HEK293 (cell line): Measurements from ENCODE around the gene P3H4.

Experiments
- BCL11A ChIP-seq: fragments of 450-650 bp; formaldehyde crosslinking; IDR thresholded peaks from 2 replicates; pipeline ENCODE4 v1.5.1; 2016; ENCODE audit warnings: low read depth, missing biosample characterization, missing genetic modification characterization
- EGR2 ChIP-seq: fragments of 450-650 bp; formaldehyde crosslinking; IDR thresholded peaks from 2 replicates; pipeline ENCODE4 v1.5.1; 2016; ENCODE audit warnings: low read depth, missing biosample characterization, missing genetic modification characterization
- GFI1B ChIP-seq: fragments of 450-650 bp; formaldehyde crosslinking; IDR thresholded peaks from 2 replicates; pipeline ENCODE4 v1.5.1; 2016; ENCODE audit warnings: missing biosample characterization, missing genetic modification characterization
- OVOL3 ChIP-seq: fragments of 450-650 bp; formaldehyde crosslinking; IDR thresholded peaks from 2 replicates; pipeline ENCODE4 v1.5.1; 2016; ENCODE audit warnings: missing biosample characterization, missing genetic modification characterization
- WT1 ChIP-seq: fragments of 450-650 bp; formaldehyde crosslinking; IDR thresholded peaks from 2 replicates; pipeline ENCODE4 v1.5.1; 2016; ENCODE audit warnings: missing biosample characterization, missing genetic modification characterization
- YY1 ChIP-seq: fragments of 450-650 bp; formaldehyde crosslinking; IDR thresholded peaks from 2 replicates; pipeline ENCODE4 v1.5.1; 2018; ENCODE audit warnings: missing biosample characterization, missing genetic modification characterization
- ZBTB8A ChIP-seq: fragments of 450-650 bp; formaldehyde crosslinking; IDR thresholded peaks from 2 replicates; pipeline ENCODE4 v1.5.1; 2016; ENCODE audit warnings: missing biosample characterization, missing genetic modification characterization
- ZEB2 ChIP-seq: fragments of 450-650 bp; formaldehyde crosslinking; IDR thresholded peaks from 2 replicates; pipeline ENCODE4 v1.5.1; 2016; ENCODE audit warnings: missing biosample characterization, missing genetic modification characterization
- ZIC2 ChIP-seq: fragments of 450-650 bp; formaldehyde crosslinking; IDR thresholded peaks from 2 replicates; pipeline ENCODE4 v1.5.1; 2016; ENCODE audit warnings: missing biosample characterization, missing genetic modification characterization
- ZNF112 ChIP-seq: fragments of 450-650 bp; formaldehyde crosslinking; IDR thresholded peaks from 2 replicates; pipeline ENCODE4 v1.5.0; 2017; ENCODE audit warnings: missing biosample characterization, missing genetic modification characterization
- ZNF132 ChIP-seq: fragments of 450-650 bp; formaldehyde crosslinking; IDR thresholded peaks from 2 replicates; pipeline ENCODE4 v1.5.1; 2017; ENCODE audit warnings: missing biosample characterization, missing genetic modification characterization, borderline replicate concordance
- ZNF146 ChIP-seq: fragments of 450-650 bp; formaldehyde crosslinking; IDR thresholded peaks from 2 replicates; pipeline ENCODE4 v1.5.1; 2016; ENCODE audit warnings: missing biosample characterization, missing genetic modification characterization
- ZNF175 ChIP-seq: fragments of 450-650 bp; formaldehyde crosslinking; IDR thresholded peaks from 2 replicates; pipeline ENCODE4 v1.5.1; 2016; ENCODE audit warnings: missing biosample characterization, missing genetic modification characterization
- ZNF2 ChIP-seq: fragments of 450-650 bp; formaldehyde crosslinking; IDR thresholded peaks from 2 replicates; pipeline ENCODE4 v1.5.1; 2016; ENCODE audit warnings: missing biosample characterization, missing genetic modification characterization
- ZNF211 ChIP-seq: fragments of 450-650 bp; formaldehyde crosslinking; IDR thresholded peaks from 2 replicates; pipeline ENCODE4 v1.5.1; 2016; ENCODE audit warnings: low read depth, missing biosample characterization, missing genetic modification characterization
- ZNF292 ChIP-seq: fragments of 450-650 bp; formaldehyde crosslinking; IDR thresholded peaks from 2 replicates; pipeline ENCODE4 v1.5.1; 2016; ENCODE audit warnings: low read depth, missing biosample characterization, missing genetic modification characterization, borderline replicate concordance
- ZNF529 ChIP-seq: fragments of 450-650 bp; formaldehyde crosslinking; IDR thresholded peaks from 2 replicates; pipeline ENCODE4 v1.5.1; 2017; ENCODE audit warnings: missing genetic modification characterization, missing biosample characterization; ENCODE audit not compliant: insufficient replicate concordance
- ZNF561 ChIP-seq: fragments of 450-650 bp; IDR thresholded peaks from 2 replicates; pipeline ENCODE4 v1.5.1; 2018; ENCODE audit warnings: missing biosample characterization, missing genetic modification characterization, borderline replicate concordance
- ZNF610 ChIP-seq: fragments of 450-650 bp; formaldehyde crosslinking; IDR thresholded peaks from 2 replicates; pipeline ENCODE4 v1.5.1; 2016; ENCODE audit warnings: missing biosample characterization, missing genetic modification characterization, borderline replicate concordance
- ZNF664 ChIP-seq: fragments of 450-650 bp; formaldehyde crosslinking; IDR thresholded peaks from 2 replicates; pipeline ENCODE4 v1.5.1; 2016; ENCODE audit warnings: missing biosample characterization, missing genetic modification characterization
- ZNF670 ChIP-seq: fragments of 450-650 bp; formaldehyde crosslinking; IDR thresholded peaks from 2 replicates; pipeline ENCODE4 v1.5.1; 2016; ENCODE audit warnings: missing biosample characterization, missing genetic modification characterization, low read depth
- ZNF776 ChIP-seq: fragments of 450-650 bp; formaldehyde crosslinking; IDR thresholded peaks from 2 replicates; pipeline ENCODE4 v1.5.0; 2017; ENCODE audit warnings: missing biosample characterization, missing genetic modification characterization, borderline replicate concordance
- ZNF777 ChIP-seq: fragments of 450-650 bp; formaldehyde crosslinking; IDR thresholded peaks from 2 replicates; pipeline ENCODE4 v1.5.1; 2017; ENCODE audit warnings: missing biosample characterization, missing genetic modification characterization, borderline replicate concordance
- TF ChIP-seq, protein P1 (sequence below): fragments of 450-650 bp; formaldehyde crosslinking; IDR thresholded peaks from 2 replicates; pipeline ENCODE4 v1.5.1; 2016; ENCODE audit warnings: missing biosample characterization, missing genetic modification characterization
- TF ChIP-seq, protein P2 (sequence below): fragments of 450-650 bp; IDR thresholded peaks from 2 replicates; pipeline ENCODE4 v1.5.1; 2018; ENCODE audit warnings: missing biosample characterization, missing genetic modification characterization
- TF ChIP-seq, protein P3 (sequence below): fragments of 450-650 bp; formaldehyde crosslinking; IDR thresholded peaks from 2 replicates; pipeline ENCODE4 v1.5.1; 2016; ENCODE audit warnings: missing biosample characterization, missing genetic modification characterization
- TF ChIP-seq, protein P4 (sequence below): fragments of 450-650 bp; formaldehyde crosslinking; IDR thresholded peaks from 2 replicates; pipeline ENCODE4; 2016; ENCODE audit warnings: missing biosample characterization, missing genetic modification characterization
- TF ChIP-seq, protein P5 (sequence below): fragments of 450-650 bp; formaldehyde crosslinking; IDR thresholded peaks from 2 replicates; pipeline ENCODE4 v1.5.1; 2017; ENCODE audit warnings: missing biosample characterization, missing genetic modification characterization
- TF ChIP-seq, protein P6 (sequence below): fragments of 450-650 bp; formaldehyde crosslinking; IDR thresholded peaks from 2 replicates; pipeline ENCODE4 v1.5.1; 2016; ENCODE audit warnings: missing biosample characterization, missing genetic modification characterization

Gene P3H4

DNA sequence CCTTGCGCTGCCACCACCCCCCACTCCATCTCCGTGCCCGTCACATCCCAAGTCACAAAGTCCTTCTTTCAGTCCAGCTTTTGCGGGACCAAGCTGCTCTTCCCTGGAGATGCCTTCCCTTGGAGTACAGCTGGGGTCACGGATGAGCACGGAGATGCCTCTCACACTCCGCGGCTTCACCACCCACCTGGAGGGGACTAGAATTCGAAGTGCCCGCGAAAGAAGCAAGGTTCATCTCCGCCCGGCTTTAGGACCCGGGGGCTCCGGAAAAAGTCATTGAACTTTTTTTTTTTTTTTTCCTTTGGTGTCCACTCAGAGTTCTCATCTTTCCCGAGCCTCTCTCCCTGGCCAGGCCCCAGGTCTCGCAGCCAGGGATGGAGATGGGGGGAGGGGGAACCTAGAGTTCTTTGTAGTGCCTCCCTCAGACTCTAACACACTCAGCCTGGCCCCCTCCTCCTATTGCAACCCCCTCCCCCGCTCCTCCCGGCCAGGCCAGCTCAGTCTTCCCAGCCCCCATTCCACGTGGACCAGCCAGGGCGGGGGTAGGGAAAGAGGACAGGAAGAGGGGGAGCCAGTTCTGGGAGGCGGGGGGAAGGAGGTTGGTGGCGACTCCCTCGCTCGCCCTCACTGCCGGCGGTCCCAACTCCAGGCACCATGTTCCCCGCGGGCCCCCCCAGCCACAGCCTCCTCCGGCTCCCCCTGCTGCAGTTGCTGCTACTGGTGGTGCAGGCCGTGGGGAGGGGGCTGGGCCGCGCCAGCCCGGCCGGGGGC, 817 bp upstream of the P3H4 start, which contains the start of gene FKBP10 (continued):
- TF ChIP-seq, protein P1, sequence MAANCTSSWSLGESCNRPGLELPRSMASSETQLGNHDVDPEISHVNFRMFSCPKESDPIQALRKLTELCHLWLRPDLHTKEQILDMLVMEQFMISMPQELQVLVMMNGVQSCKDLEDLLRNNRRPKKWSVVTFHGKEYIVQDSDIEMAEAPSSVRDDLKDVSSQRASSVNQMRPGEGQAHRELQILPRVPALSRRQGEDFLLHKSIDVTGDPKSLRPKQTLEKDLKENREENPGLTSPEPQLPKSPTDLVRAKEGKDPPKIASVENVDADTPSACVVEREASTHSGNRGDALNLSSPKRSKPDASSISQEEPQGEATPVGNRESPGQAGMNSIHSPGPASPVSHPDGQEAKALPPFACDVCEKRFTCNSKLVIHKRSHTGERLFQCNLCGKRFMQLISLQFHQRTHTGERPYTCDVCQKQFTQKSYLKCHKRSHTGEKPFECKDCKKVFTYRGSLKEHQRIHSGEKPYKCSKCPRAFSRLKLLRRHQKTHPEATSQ (tag by site-specific recombination) = peak; percentile 37; the same call in 1 of the 2 replicates
- TF ChIP-seq ZNF175 (tag by site-specific recombination) (no peak), ZNF146 (tag by site-specific recombination) (no peak; the same call in 1 of the 2 replicates), EGR2 (peak; percentile 43), WT1 (0 out of 2 replicates have a peak, but pooled peaks have one; percentile 33), YY1 (tag by site-specific recombination) (no peak), ZNF777 (peak; percentile 95), ZNF529 (tag by site-specific recombination) (no peak), ZNF664 (tag by site-specific recombination) (no peak), ZNF561 (tag by site-specific recombination) (peak; percentile 20; the same call in 1 of the 2 replicates), OVOL3 (tag by site-specific recombination) (0 out of 2 replicates have a peak, but pooled peaks have one; percentile 16), ZNF610 (peak; percentile 59; the same call in 1 of the 2 replicates), GFI1B (tag by site-specific recombination) (no peak), BCL11A (tag by site-specific recombination) (peak; percentile 93; the same call in 1 of the 2 replicates), ZBTB8A (0 out of 2 replicates have a peak, but pooled peaks have one; percentile 63), ZNF132 (tag by site-specific recombination) (no peak), ZNF112 (tag by site-specific recombination) (no peak), ZEB2 (tag by site-specific recombination) (peak; percentile 95), ZIC2 (tag by site-specific recombination) (peak; percentile 75), ZNF776 (tag by site-specific recombination) (no peak), ZNF292 (no peak), ZNF211 (tag by site-specific recombination) (no peak), ZNF2 (tag by site-specific recombination) (peak; percentile 62), ZNF670 (tag by site-specific recombination) (no peak)
- TF ChIP-seq, protein P2, sequence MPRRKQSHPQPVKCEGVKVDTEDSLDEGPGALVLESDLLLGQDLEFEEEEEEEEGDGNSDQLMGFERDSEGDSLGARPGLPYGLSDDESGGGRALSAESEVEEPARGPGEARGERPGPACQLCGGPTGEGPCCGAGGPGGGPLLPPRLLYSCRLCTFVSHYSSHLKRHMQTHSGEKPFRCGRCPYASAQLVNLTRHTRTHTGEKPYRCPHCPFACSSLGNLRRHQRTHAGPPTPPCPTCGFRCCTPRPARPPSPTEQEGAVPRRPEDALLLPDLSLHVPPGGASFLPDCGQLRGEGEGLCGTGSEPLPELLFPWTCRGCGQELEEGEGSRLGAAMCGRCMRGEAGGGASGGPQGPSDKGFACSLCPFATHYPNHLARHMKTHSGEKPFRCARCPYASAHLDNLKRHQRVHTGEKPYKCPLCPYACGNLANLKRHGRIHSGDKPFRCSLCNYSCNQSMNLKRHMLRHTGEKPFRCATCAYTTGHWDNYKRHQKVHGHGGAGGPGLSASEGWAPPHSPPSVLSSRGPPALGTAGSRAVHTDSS (tag by site-specific recombination) = no peak
- TF ChIP-seq, protein P3, sequence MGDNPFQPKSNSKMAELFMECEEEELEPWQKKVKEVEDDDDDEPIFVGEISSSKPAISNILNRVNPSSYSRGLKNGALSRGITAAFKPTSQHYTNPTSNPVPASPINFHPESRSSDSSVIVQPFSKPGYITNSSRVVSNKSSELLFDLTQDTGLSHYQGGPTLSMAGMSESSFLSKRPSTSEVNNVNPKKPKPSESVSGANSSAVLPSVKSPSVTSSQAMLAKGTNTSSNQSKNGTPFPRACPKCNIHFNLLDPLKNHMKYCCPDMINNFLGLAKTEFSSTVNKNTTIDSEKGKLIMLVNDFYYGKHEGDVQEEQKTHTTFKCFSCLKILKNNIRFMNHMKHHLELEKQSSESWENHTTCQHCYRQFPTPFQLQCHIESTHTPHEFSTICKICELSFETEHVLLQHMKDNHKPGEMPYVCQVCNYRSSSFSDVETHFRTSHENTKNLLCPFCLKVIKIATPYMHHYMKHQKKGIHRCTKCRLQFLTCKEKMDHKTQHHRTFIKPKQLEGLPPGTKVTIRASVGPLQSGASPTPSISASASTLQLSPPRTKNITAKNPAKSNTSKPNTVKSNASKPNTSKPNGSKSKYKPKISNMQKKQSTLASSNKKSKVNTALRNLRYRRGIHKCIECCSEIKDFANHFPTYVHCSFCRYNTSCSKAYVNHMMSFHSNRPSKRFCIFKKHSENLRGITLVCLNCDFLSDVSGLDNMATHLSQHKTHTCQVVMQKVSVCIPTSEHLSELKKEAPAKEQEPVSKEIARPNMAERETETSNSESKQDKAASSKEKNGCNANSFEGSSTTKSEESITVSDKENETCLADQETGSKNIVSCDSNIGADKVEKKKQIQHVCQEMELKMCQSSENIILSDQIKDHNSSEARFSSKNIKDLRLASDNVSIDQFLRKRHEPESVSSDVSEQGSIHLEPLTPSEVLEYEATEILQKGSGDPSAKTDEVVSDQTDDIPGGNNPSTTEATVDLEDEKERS (tag by site-specific recombination) = no peak
- TF ChIP-seq, protein P4, sequence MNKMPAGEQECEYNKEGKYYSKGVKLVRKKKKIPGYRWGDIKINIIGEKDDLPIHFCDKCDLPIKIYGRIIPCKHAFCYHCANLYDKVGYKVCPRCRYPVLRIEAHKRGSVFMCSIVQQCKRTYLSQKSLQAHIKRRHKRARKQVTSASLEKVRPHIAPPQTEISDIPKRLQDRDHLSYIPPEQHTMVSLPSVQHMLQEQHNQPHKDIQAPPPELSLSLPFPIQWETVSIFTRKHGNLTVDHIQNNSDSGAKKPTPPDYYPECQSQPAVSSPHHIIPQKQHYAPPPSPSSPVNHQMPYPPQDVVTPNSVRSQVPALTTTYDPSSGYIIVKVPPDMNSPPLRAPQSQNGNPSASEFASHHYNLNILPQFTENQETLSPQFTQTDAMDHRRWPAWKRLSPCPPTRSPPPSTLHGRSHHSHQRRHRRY = no peak
- TF ChIP-seq, protein P5, sequence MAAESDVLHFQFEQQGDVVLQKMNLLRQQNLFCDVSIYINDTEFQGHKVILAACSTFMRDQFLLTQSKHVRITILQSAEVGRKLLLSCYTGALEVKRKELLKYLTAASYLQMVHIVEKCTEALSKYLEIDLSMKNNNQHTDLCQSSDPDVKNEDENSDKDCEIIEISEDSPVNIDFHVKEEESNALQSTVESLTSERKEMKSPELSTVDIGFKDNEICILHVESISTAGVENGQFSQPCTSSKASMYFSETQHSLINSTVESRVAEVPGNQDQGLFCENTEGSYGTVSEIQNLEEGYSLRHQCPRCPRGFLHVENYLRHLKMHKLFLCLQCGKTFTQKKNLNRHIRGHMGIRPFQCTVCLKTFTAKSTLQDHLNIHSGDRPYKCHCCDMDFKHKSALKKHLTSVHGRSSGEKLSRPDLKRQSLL (tag by site-specific recombination) = 0 out of 2 replicates have a peak, but pooled peaks have one; percentile 7
- TF ChIP-seq, protein P6, sequence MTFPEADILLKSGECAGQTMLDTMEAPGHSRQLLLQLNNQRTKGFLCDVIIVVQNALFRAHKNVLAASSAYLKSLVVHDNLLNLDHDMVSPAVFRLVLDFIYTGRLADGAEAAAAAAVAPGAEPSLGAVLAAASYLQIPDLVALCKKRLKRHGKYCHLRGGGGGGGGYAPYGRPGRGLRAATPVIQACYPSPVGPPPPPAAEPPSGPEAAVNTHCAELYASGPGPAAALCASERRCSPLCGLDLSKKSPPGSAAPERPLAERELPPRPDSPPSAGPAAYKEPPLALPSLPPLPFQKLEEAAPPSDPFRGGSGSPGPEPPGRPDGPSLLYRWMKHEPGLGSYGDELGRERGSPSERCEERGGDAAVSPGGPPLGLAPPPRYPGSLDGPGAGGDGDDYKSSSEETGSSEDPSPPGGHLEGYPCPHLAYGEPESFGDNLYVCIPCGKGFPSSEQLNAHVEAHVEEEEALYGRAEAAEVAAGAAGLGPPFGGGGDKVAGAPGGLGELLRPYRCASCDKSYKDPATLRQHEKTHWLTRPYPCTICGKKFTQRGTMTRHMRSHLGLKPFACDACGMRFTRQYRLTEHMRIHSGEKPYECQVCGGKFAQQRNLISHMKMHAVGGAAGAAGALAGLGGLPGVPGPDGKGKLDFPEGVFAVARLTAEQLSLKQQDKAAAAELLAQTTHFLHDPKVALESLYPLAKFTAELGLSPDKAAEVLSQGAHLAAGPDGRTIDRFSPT (tag by site-specific recombination) = peak; percentile 76
